Skin epidermis (tissue), 12 donors: Measurements from ENCODE around the gene SCUBE1.

Experiments used
- H3K27ac ChIP-seq, 21 experiments: fragments of 200-600 bp; sonication (generic) in 11 of 21; one replicate each; pipeline ENCODE4 v1.5.0; 2020; ENCODE audit warnings: mild to moderate bottlenecking in 3 of 21, inconsistent platforms in 2 of 21, moderate library complexity in 2 of 21
- H3K4me3 ChIP-seq, 7 experiments: fragments of 200-600 bp; sonication (generic) in 2 of 7; one replicate each; pipeline ENCODE4 v1.5.0; 2020; ENCODE audit warnings: inconsistent platforms in 2 of 7, mild to moderate bottlenecking in 2 of 7, moderate library complexity in 1 of 7

Gene SCUBE1

GRCh38 chr22:43230571-43230970, 112.6 kb downstream of the SCUBE1 start:
- no peak overlapping the region for H3K27ac ChIP-seq
- H3K4me3 ChIP-seq = no peak overlapping the region

- no peak overlapping the region for H3K4me3 ChIP-seq
- no peak overlapping the region for H3K27ac ChIP-seq
These were observed 114.3 kb downstream of the SCUBE1 start for GRCh38 chr22:43228863-43229262.

GRCh38 chr22:43228330-43228729, 114.8 kb downstream of the SCUBE1 start:
- no peak overlapping the region for H3K4me3 ChIP-seq
- no peak overlapping the region for H3K27ac ChIP-seq

GRCh38 chr22:43227239-43227630, 115.9 kb downstream of the SCUBE1 start:
- H3K27ac ChIP-seq = no peak overlapping the region
- no peak overlapping the region for H3K4me3 ChIP-seq

- Histone ChIP-seq H3K27ac (no peak overlapping the region), H3K4me3 (no peak overlapping the region)
These were observed 116.6 kb downstream of the SCUBE1 start for GRCh38 chr22:43226377-43227238.

- no peak overlapping the region for H3K4me3 ChIP-seq
- H3K27ac ChIP-seq = no peak overlapping the region
These were observed 117.6 kb downstream of the SCUBE1 start for GRCh38 chr22:43225609-43226008.

- Histone ChIP-seq H3K4me3 (no peak overlapping the region), H3K27ac (no peak overlapping the region)
These were observed 120.2 kb downstream of the SCUBE1 start for GRCh38 chr22:43222987-43223386.

GRCh38 chr22:43222262-43222661, 120.9 kb downstream of the SCUBE1 start:
- Histone ChIP-seq H3K27ac (no peak overlapping the region), H3K4me3 (no peak overlapping the region)

- Histone ChIP-seq H3K27ac (no peak overlapping the region), H3K4me3 (no peak overlapping the region)
These were observed 122.4 kb downstream of the SCUBE1 start for GRCh38 chr22:43220625-43221380.

- Histone ChIP-seq H3K27ac (no peak overlapping the region), H3K4me3 (no peak overlapping the region)
These were observed 124.4 kb downstream of the SCUBE1 start for GRCh38 chr22:43218786-43219185.

- Histone ChIP-seq H3K27ac (no peak overlapping the region), H3K4me3 (no peak overlapping the region)
These were observed 125.7 kb downstream of the SCUBE1 start for GRCh38 chr22:43217285-43218030.

GRCh38 chr22:43216738-43217137, 126.4 kb downstream of the SCUBE1 start:
- Histone ChIP-seq H3K4me3 (no peak overlapping the region), H3K27ac (no peak overlapping the region)

GRCh38 chr22:43213962-43214361, 129.2 kb downstream of the SCUBE1 start:
- Histone ChIP-seq H3K27ac (no peak overlapping the region), H3K4me3 (no peak overlapping the region)

- no peak overlapping the region for H3K27ac ChIP-seq
These were observed 130.1 kb downstream of the SCUBE1 start for GRCh38 chr22:43213051-43213450.

GRCh38 chr22:43212434-43212952, 130.7 kb downstream of the SCUBE1 start:
- Histone ChIP-seq H3K27ac (no peak overlapping the region), H3K4me3 (no peak overlapping the region)

More at GRCh38 chr22:43213051-43213450, 130.1 kb downstream of the SCUBE1 start:
- no peak overlapping the region for H3K4me3 ChIP-seq

GRCh38 chr22:43211941-43212433, 131.2 kb downstream of the SCUBE1 start:
- Histone ChIP-seq H3K27ac (no peak overlapping the region), H3K4me3 (no peak overlapping the region)

- Histone ChIP-seq H3K4me3 (no peak overlapping the region), H3K27ac (no peak overlapping the region)
These were observed 132.3 kb downstream of the SCUBE1 start for GRCh38 chr22:43210631-43211515.

GRCh38 chr22:43209971-43210370, 133.2 kb downstream of the SCUBE1 start:
- Histone ChIP-seq H3K27ac (no peak overlapping the region), H3K4me3 (no peak overlapping the region)

GRCh38 chr22:43209523-43209890, 133.7 kb downstream of the SCUBE1 start:
- Histone ChIP-seq H3K27ac (no peak overlapping the region), H3K4me3 (no peak overlapping the region)
